H1 (cell line): ENCODE results near the gene RNF26. TPM values are rescaled to one million over a fixed set of nuclear protein-coding genes. Genes with fewer than 3 reads are reported as not detected.

Experiments
- ASH2L ChIP-seq: fragments of 200-600, 300-600 bp; sonication (generic); IDR thresholded peaks from one replicate; pipeline ENCODE4 v1.7.1; 2017; ENCODE audit warnings: low read length
- BCL11A ChIP-seq, 2 experiments: IDR thresholded peaks; one replicate each; pipeline ENCODE4 v1.6.1; 2011; ENCODE audit warnings: low read depth in 2 of 2, low read length in 2 of 2, mild to moderate bottlenecking in 2 of 2
- CBX5 ChIP-seq: fragments of 300-800, 300-1000 bp; sonication (generic); IDR thresholded peaks from 2 replicates; pipeline ENCODE4 v1.7.1; 2016; ENCODE audit warnings: antibody characterized with exemption, low read length, low read depth
- CEBPB ChIP-seq: IDR thresholded peaks from 2 replicates; pipeline ENCODE4 v1.6.1; 2012; ENCODE audit warnings: low read depth, low read length
- CTBP2 ChIP-seq: IDR thresholded peaks from 2 replicates; pipeline ENCODE4 v1.7.0; 2011; ENCODE audit warnings: borderline replicate concordance, mild to moderate bottlenecking, moderate library complexity, mixed read lengths, low read length; ENCODE audit not compliant: insufficient read depth, insufficient read length
- EP300 ChIP-seq, 2 experiments: IDR thresholded peaks; 1 replicate in 1 of 2; 2 replicates in 1 of 2; pipeline ENCODE4 v1.6.1; 2011 to 2012; ENCODE audit warnings: low read depth in 2 of 2, low read length in 2 of 2, mild to moderate bottlenecking in 2 of 2, borderline replicate concordance in 1 of 2, inconsistent platforms in 1 of 2, moderate library complexity in 1 of 2
- EZH2 ChIP-seq: fragments of 200-600 bp; sonication (generic); IDR thresholded peaks from 2 replicates; pipeline ENCODE4 v1.7.1; 2012; ENCODE audit warnings: low read depth, mild to moderate bottlenecking, moderate library complexity, low read length, inconsistent platforms; ENCODE audit not compliant: severe bottlenecking
- JUND ChIP-seq: IDR thresholded peaks from 2 replicates; pipeline ENCODE4 v1.6.1; 2011; ENCODE audit warnings: mild to moderate bottlenecking, improper control_type of control experiment, low read length
- KDM1A ChIP-seq: fragments of 200-600, 300-600 bp; sonication (generic); IDR thresholded peaks from 2 replicates; pipeline ENCODE4 v1.7.1; 2016; ENCODE audit warnings: mild to moderate bottlenecking, low read length, borderline replicate concordance
- MAX ChIP-seq: IDR thresholded peaks from 2 replicates; pipeline ENCODE4 v1.6.1; 2012; ENCODE audit warnings: inconsistent platforms
- PHF8 ChIP-seq: fragments of 200-600 bp; sonication (generic); conservative IDR thresholded peaks from 2 replicates; pipeline ENCODE4 v1.7.1; 2012; ENCODE audit warnings: low read depth, mild to moderate bottlenecking, inconsistent platforms, low read length, moderate library complexity
- POU5F1 ChIP-seq: IDR thresholded peaks from 2 replicates; pipeline ENCODE4 v1.6.1; 2011; ENCODE audit warnings: low read depth, mild to moderate bottlenecking, low read length, moderate library complexity
- RAD21 ChIP-seq, 2 experiments: IDR thresholded peaks in 1 of 2; conservative IDR thresholded peaks in 1 of 2; 2 replicates each; pipeline ENCODE4 v1.6.1; 2011; ENCODE audit warnings: low read depth in 2 of 2, low read length in 2 of 2, improper control_type of control experiment in 1 of 2, inconsistent platforms in 1 of 2, mild to moderate bottlenecking in 1 of 2, moderate library complexity in 1 of 2
- RFX5 ChIP-seq: IDR thresholded peaks from 2 replicates; pipeline ENCODE4 v1.6.1; 2011; ENCODE audit warnings: low read depth, low read length, improper control_type of control experiment, borderline replicate concordance
- RXRA ChIP-seq: IDR thresholded peaks from 2 replicates; pipeline ENCODE4 v1.6.1; 2011; ENCODE audit warnings: low read depth, mild to moderate bottlenecking, low read length, moderate library complexity; ENCODE audit not compliant: insufficient read depth
- SAP30 ChIP-seq: fragments of 300-600 bp; sonication (generic); IDR thresholded peaks from 2 replicates; pipeline ENCODE4 v1.7.1; 2012; ENCODE audit warnings: low read length, moderate library complexity, mild to moderate bottlenecking, inconsistent platforms; ENCODE audit not compliant: insufficient read depth, insufficient replicate concordance
- SP1 ChIP-seq: IDR thresholded peaks from 2 replicates; pipeline ENCODE4 v1.6.1; 2011; ENCODE audit warnings: low read depth, low read length
- SP2 ChIP-seq: IDR thresholded peaks from 2 replicates; pipeline ENCODE4 v1.6.1; 2012; ENCODE audit warnings: mild to moderate bottlenecking, low read length, inconsistent platforms
- SP4 ChIP-seq: IDR thresholded peaks from 2 replicates; pipeline ENCODE4 v1.6.1; 2012; ENCODE audit warnings: low read length, inconsistent platforms
- SRF ChIP-seq: IDR thresholded peaks from 2 replicates; pipeline ENCODE4 v1.6.1; 2011; ENCODE audit warnings: mild to moderate bottlenecking, low read depth, low read length, moderate library complexity
- TAF1 ChIP-seq: IDR thresholded peaks from 2 replicates; pipeline ENCODE4 v1.6.1; 2011; ENCODE audit warnings: mild to moderate bottlenecking, low read depth, low read length
- TAF7 ChIP-seq: optimal IDR thresholded peaks from 2 replicates; pipeline ENCODE3; 2011; ENCODE audit warnings: low read depth, mild to moderate bottlenecking, inconsistent platforms, low read length, moderate library complexity, borderline replicate concordance
- TBP ChIP-seq: IDR thresholded peaks from 2 replicates; pipeline ENCODE4 v1.6.1; 2011; ENCODE audit warnings: low read depth, low read length, improper control_type of control experiment
- TCF12 ChIP-seq: IDR thresholded peaks from 2 replicates; pipeline ENCODE4 v1.6.1; 2011; ENCODE audit warnings: low read depth, mild to moderate bottlenecking, low read length
- TEAD4 ChIP-seq: IDR thresholded peaks from 2 replicates; pipeline ENCODE4 v1.6.1; 2012; ENCODE audit warnings: low read depth, low read length, inconsistent platforms, mixed read lengths
- polyA plus RNA-seq, 7 experiments: library from polyadenylated mRNA; depleted of rRNA in 3 of 7; stranded (reverse) in 5 of 7; unstranded in 2 of 7; fragments of >200 nt in 5 of 7; fragments of 200-250 nt in 2 of 7; gene quantifications; 1 replicate in 5 of 7; 2 replicates in 1 of 7; 4 replicates in 1 of 7; pipeline versions ENCODE4 v1.2.1 to v1.2.3, GENCODE V29; 2011 to 2013; ENCODE audit warnings: missing spikeins in 2 of 7, mixed read lengths in 2 of 7
- total RNA-seq: library from RNA; stranded (reverse); fragmentation: NEBNext Ultra II Directional; extraction: Animal tissue kit (Norgen Biotek cat#: 25700); gene quantifications from 2 replicates; pipeline ENCODE4 v1.2.1, GENCODE V29; 2021

The RNF26 gene
- total and polyA plus RNA-seq, 2 of the 8 experiments (the other 6 are each of a cell fraction or from before 2014, with no cell fraction given): 82.7 to 84.0 TPM

- TF ChIP-seq EZH2: no peak
- TF ChIP-seq TAF7: no peak
- no peak for TF ChIP-seq RFX5
- TF ChIP-seq TCF12: no peak
- no peak for TF ChIP-seq BCL11A (IDR thresholded peaks at IDR 0.05; ENCODE audit: low read depth in 2 of 2, low read length in 2 of 2)
- no peak for TF ChIP-seq SP4
- TF ChIP-seq TAF1: peak; percentile 88
- peak; percentile 81 for TF ChIP-seq ASH2L
- no peak for TF ChIP-seq CTBP2
- TF ChIP-seq MAX: no peak
- TF ChIP-seq TBP: peak; percentile 67
- no peak for TF ChIP-seq RXRA
- no peak for TF ChIP-seq CBX5
- TF ChIP-seq PHF8: peak; percentile 87
- TF ChIP-seq CEBPB: no peak
- no peak for TF ChIP-seq EP300 (IDR thresholded peaks at IDR 0.05; ENCODE audit: borderline replicate concordance in 1 of 2, low read depth in 2 of 2, low read length in 2 of 2)
- no peak for TF ChIP-seq RAD21 (IDR thresholded peaks at IDR 0.05 in 1 of 2, conservative IDR thresholded peaks at IDR 0.05 in 1 of 2; ENCODE audit: low read depth in 2 of 2, low read length in 2 of 2)
- TF ChIP-seq SAP30: no peak
- TF ChIP-seq POU5F1: no peak
- peak; percentile 24; the same call in 1 of the 2 replicates for TF ChIP-seq SP2
- TF ChIP-seq TEAD4: no peak
- TF ChIP-seq KDM1A: no peak
- peak; percentile 98 for TF ChIP-seq SP1
- no peak for TF ChIP-seq SRF
- 0 out of 2 replicates have a peak, but pooled peaks have one; percentile 48 for TF ChIP-seq JUND
Measured at GRCh38 chr11:119334174-119334930, at the start of gene RNF26 (continued).
